Endodermal cell (in vitro differentiated cells): ENCODE data around the gene SPATA2. TPM values are rescaled to one million over a fixed set of nuclear protein-coding genes. Genes with fewer than 3 reads are reported as not detected.
A peak's percentile ranks its signal among the peaks of the same experiment; 100 is the strongest.

Experiments used
- DNase-seq: peaks from one replicate; pipeline ENCODE4 v3.0.0-alpha.2; 2017
- H3K27ac ChIP-seq: 2 replicates; pipeline ENCODE4 v1.5.1; 2013; ENCODE audit warnings: mild to moderate bottlenecking, low read depth, low read length, moderate library complexity
- H3K27me3 ChIP-seq: 2 replicates; pipeline ENCODE4 v1.6.1; 2013; ENCODE audit warnings: mild to moderate bottlenecking, low read length, moderate library complexity; ENCODE audit not compliant: insufficient read depth, control insufficient read depth, poor library complexity, severe bottlenecking
- H3K36me3 ChIP-seq: 2 replicates; pipeline ENCODE4 v1.7.0; 2013; ENCODE audit warnings: mild to moderate bottlenecking, low read length, moderate library complexity; ENCODE audit not compliant: control insufficient read depth, insufficient read depth
- H3K4me1 ChIP-seq: one replicate; pipeline ENCODE4 v1.7.0; 2013; ENCODE audit warnings: low read length; ENCODE audit not compliant: control insufficient read depth, insufficient read depth
- H3K4me3 ChIP-seq: 2 replicates; pipeline ENCODE4 v1.5.1; 2013; ENCODE audit warnings: mild to moderate bottlenecking, low read length, moderate library complexity
- H3K9ac ChIP-seq: 2 replicates; pipeline ENCODE4 v1.6.1; 2013; ENCODE audit warnings: mild to moderate bottlenecking, low read length, moderate library complexity; ENCODE audit not compliant: poor library complexity, severe bottlenecking; ENCODE audit errors: extremely low read depth
- H3K9me3 ChIP-seq: 2 replicates; pipeline ENCODE4 v1.6.1; 2013; ENCODE audit warnings: mild to moderate bottlenecking, low read length, moderate library complexity; ENCODE audit not compliant: control insufficient read depth
- H3K27ac Mint-ChIP-seq: 2 replicates; pipeline ENCODE4 v1.8.0; 2020; ENCODE audit warnings: mixed read lengths
- H3K27me3 Mint-ChIP-seq: 2 replicates; pipeline ENCODE4 v1.8.0; 2021; ENCODE audit warnings: mild to moderate bottlenecking, mixed read lengths; ENCODE audit not compliant: insufficient read depth
- H3K36me3 Mint-ChIP-seq: 2 replicates; pipeline ENCODE4 v1.8.0; 2020; ENCODE audit warnings: low read depth, mixed read lengths
- H3K4me1 Mint-ChIP-seq: 2 replicates; pipeline ENCODE4 v1.8.0; 2020; ENCODE audit warnings: mixed read lengths
- H3K4me3 Mint-ChIP-seq: 2 replicates; pipeline ENCODE4 v1.8.0; 2020; ENCODE audit warnings: mild to moderate bottlenecking, moderate library complexity, mixed read lengths
- H3K9me3 Mint-ChIP-seq: 2 replicates; pipeline ENCODE4 v1.8.0; 2020; ENCODE audit warnings: mild to moderate bottlenecking, mixed read lengths
- WGBS, 2 experiments: methylation state at CpG; one replicate each; pipeline versions ENCODE4 v1.1.5 to v1.1.7; 2013; ENCODE audit warnings: missing lambda C conversion rate in 2 of 2, mixed read lengths in 1 of 2; ENCODE audit not compliant: insufficient coverage in 1 of 2, insufficient read length in 1 of 2; 5-methylcytosine and 5-hydroxymethylcytosine counted together
- total RNA-seq, 2 donors: library from RNA; stranded (reverse); fragmentation: NEBNext Ultra II Directional in 1 of 2; extraction: Animal tissue kit (Norgen Biotek cat#: 25700) in 1 of 2; gene quantifications; 2 replicates in 1 of 2; 3 replicates in 1 of 2; pipeline ENCODE4 v1.2.1, GENCODE V29; 2021
- TF ChIP-seq, protein P1 (sequence below): fragments of 200-600 bp; sonication (generic); conservative IDR thresholded peaks from 2 replicates; pipeline ENCODE4 v1.5.0; 2021; ENCODE audit warnings: antibody characterized with exemption, mild to moderate bottlenecking

Gene SPATA2
- total RNA-seq, 2 donors from 2014 or later, result 8.6 to 10.4 TPM

DNA sequence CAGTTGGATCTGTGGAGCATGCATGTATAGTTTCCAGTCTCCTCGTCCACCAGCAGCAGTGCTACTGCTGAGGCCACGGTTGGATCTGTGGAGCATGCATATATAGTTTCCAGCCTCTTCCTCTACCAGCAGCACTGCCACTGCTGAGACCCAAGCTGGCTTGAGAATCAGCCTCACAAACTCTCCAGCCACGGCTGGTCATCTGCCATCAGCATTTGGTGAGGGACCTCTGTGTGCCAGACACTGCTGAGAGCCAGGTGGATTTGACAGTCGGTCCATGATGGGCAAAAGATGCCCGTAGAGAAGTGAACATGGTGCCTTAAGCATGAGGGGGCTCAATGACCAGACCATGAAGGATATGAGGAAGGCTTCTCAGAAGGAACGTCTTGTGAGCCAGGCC, 56.3 kb downstream of the SPATA2 start:
- TF ChIP-seq, protein P1, sequence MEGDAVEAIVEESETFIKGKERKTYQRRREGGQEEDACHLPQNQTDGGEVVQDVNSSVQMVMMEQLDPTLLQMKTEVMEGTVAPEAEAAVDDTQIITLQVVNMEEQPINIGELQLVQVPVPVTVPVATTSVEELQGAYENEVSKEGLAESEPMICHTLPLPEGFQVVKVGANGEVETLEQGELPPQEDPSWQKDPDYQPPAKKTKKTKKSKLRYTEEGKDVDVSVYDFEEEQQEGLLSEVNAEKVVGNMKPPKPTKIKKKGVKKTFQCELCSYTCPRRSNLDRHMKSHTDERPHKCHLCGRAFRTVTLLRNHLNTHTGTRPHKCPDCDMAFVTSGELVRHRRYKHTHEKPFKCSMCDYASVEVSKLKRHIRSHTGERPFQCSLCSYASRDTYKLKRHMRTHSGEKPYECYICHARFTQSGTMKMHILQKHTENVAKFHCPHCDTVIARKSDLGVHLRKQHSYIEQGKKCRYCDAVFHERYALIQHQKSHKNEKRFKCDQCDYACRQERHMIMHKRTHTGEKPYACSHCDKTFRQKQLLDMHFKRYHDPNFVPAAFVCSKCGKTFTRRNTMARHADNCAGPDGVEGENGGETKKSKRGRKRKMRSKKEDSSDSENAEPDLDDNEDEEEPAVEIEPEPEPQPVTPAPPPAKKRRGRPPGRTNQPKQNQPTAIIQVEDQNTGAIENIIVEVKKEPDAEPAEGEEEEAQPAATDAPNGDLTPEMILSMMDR, result no peak
- no peak overlapping the region for H3K4me3 ChIP-seq
- WGBS, 2 experiments, result 93 to 98% methylated on average over 5 to 6 of the region's 6 CpGs
- peaks cover 12% of the 10 kb centered on the region for H3K36me3 Mint-ChIP-seq
- H3K27ac ChIP-seq, result no peak overlapping the region
- no peak overlapping the region for H3K4me3 Mint-ChIP-seq
- H3K9me3 ChIP-seq, result no peaks in the 10 kb centered on the region
- DNase-seq, result peak; percentile 31
- H3K4me1 ChIP-seq, result peaks cover 7% of the 10 kb centered on the region
- peaks cover 7% of the 10 kb centered on the region for H3K4me1 Mint-ChIP-seq
- H3K9me3 Mint-ChIP-seq, result no peaks in the 10 kb centered on the region
- H3K27me3 ChIP-seq, result no peaks in the 10 kb centered on the region
- H3K27me3 Mint-ChIP-seq, result no peaks in the 10 kb centered on the region
- no peak overlapping the region for H3K9ac ChIP-seq
- H3K36me3 ChIP-seq, result peaks cover 18% of the 10 kb centered on the region
- no peak overlapping the region for H3K27ac Mint-ChIP-seq

GRCh38 chr20:49858076-49858585, 57.2 kb downstream of the SPATA2 start:
- TF ChIP-seq, protein P1, result no peak
- DNase-seq, result no peak
- Histone ChIP-seq H3K27ac (no peak overlapping the region), H3K9ac (no peak overlapping the region), H3K9me3 (no peaks in the 10 kb centered on the region), H3K4me1 (peaks cover 7% of the 10 kb centered on the region), H3K4me3 (no peak overlapping the region), H3K36me3 (peaks cover 17% of the 10 kb centered on the region), H3K27me3 (no peaks in the 10 kb centered on the region)
- H3K9me3 Mint-ChIP-seq, result no peaks in the 10 kb centered on the region
- 93 to 100% methylated on average over 2 of the region's 2 CpGs for WGBS, 2 experiments
- no peak overlapping the region for H3K27ac Mint-ChIP-seq
- no peak overlapping the region for H3K4me3 Mint-ChIP-seq
- peaks cover 9% of the 10 kb centered on the region for H3K4me1 Mint-ChIP-seq
- no peaks in the 10 kb centered on the region for H3K27me3 Mint-ChIP-seq
- H3K36me3 Mint-ChIP-seq, result peaks cover 15% of the 10 kb centered on the region

- Mint-ChIP-seq H3K27ac (no peak overlapping the region), H3K27me3 (no peaks in the 10 kb centered on the region), H3K36me3 (peaks cover 21% of the 10 kb centered on the region), H3K9me3 (no peaks in the 10 kb centered on the region), H3K4me1 (peaks cover 7% of the 10 kb centered on the region), H3K4me3 (no peak overlapping the region)
- Histone ChIP-seq H3K4me3 (no peak overlapping the region), H3K9ac (no peak overlapping the region), H3K9me3 (no peaks in the 10 kb centered on the region), H3K4me1 (peaks cover 7% of the 10 kb centered on the region), H3K36me3 (peaks cover 14% of the 10 kb centered on the region), H3K27ac (no peak overlapping the region), H3K27me3 (no peaks in the 10 kb centered on the region)
- DNase-seq, result no peak
- whole genome bisulfite sequencing, 2 experiments, result 100% methylated on average over 3 of the region's 3 CpGs; no CpG with 5 or more reads in 1 of the 2 experiments
- TF ChIP-seq, protein P1, result no peak
Measured at GRCh38 chr20:49856904-49857303, 58.4 kb downstream of the SPATA2 start.
